CD14-positive monocyte (primary cell): ENCODE data around the gene ZRSR2. TPM values are rescaled to one million over a fixed set of nuclear protein-coding genes. Genes with fewer than 3 reads are reported as not detected.

Source experiments
- DNase-seq, 3 donors: peaks; one replicate each; pipeline ENCODE4 v3.0.0-alpha.2; 2011 to 2022
- H2AFZ ChIP-seq: 2 replicates; pipeline ENCODE4 v1.6.0; 2012; ENCODE audit warnings: mild to moderate bottlenecking, low read depth, low read length, inconsistent platforms; ENCODE audit not compliant: insufficient read depth, poor library complexity, severe bottlenecking
- H3K27ac ChIP-seq, 2 donors: 1 replicate in 1 of 2; 2 replicates in 1 of 2; pipeline ENCODE4 v1.5.1; 2012 to 2013; ENCODE audit warnings: low read length in 2 of 2, control low read depth in 1 of 2, inconsistent platforms in 1 of 2, low read depth in 1 of 2, mild to moderate bottlenecking in 1 of 2
- H3K27me3 ChIP-seq, 2 donors: one replicate each; pipeline versions ENCODE4 v1.6.0 to v1.6.1; 2011 to 2013; ENCODE audit warnings: low read length in 2 of 2; ENCODE audit not compliant: control insufficient read depth in 2 of 2, insufficient read depth in 2 of 2
- H3K36me3 ChIP-seq, 2 donors: replicated peaks in 1 of 2; 1 replicate in 1 of 2; 2 replicates in 1 of 2; pipeline versions ENCODE4 v1.5.1 to v1.6.1; 2012 to 2013; ENCODE audit warnings: low read length in 2 of 2, control low read depth in 1 of 2, inconsistent platforms in 1 of 2, mild to moderate bottlenecking in 1 of 2; ENCODE audit not compliant: insufficient read depth in 2 of 2, control insufficient read depth in 1 of 2
- H3K4me1 ChIP-seq, 2 donors: 1 replicate in 1 of 2; 2 replicates in 1 of 2; pipeline versions ENCODE4 v1.5.1 to v1.6.1; 2012 to 2013; ENCODE audit warnings: low read length in 2 of 2, control low read depth in 1 of 2, inconsistent platforms in 1 of 2, mild to moderate bottlenecking in 1 of 2, moderate library complexity in 1 of 2; ENCODE audit not compliant: insufficient read depth in 2 of 2, control insufficient read depth in 1 of 2
- H3K4me2 ChIP-seq: replicated peaks from 2 replicates; pipeline ENCODE3; 2012; ENCODE audit warnings: low read length, moderate library complexity, mild to moderate bottlenecking; ENCODE audit not compliant: poor library complexity, severe bottlenecking; ENCODE audit errors: extremely low read depth
- H3K4me3 ChIP-seq, 3 experiments: fragments of 200-600 bp in 1 of 3; sonication (generic) in 1 of 3; replicated peaks in 1 of 3; 1 replicate in 2 of 3; 2 replicates in 1 of 3; pipeline ENCODE4 v1.5.1; 2011 to 2013; ENCODE audit warnings: low read length in 3 of 3, mild to moderate bottlenecking in 3 of 3, control low read depth in 2 of 3, low read depth in 2 of 3, inconsistent platforms in 1 of 3, moderate library complexity in 1 of 3
- H3K79me2 ChIP-seq: 2 replicates; pipeline ENCODE4 v1.6.0; 2012; ENCODE audit warnings: mild to moderate bottlenecking, control low read depth, inconsistent platforms, low read length, moderate library complexity; ENCODE audit not compliant: insufficient read depth
- H3K9ac ChIP-seq: 2 replicates; pipeline ENCODE4 v1.6.0; 2017; ENCODE audit warnings: low read length, mild to moderate bottlenecking; ENCODE audit not compliant: insufficient read depth, poor library complexity, severe bottlenecking
- H3K9me3 ChIP-seq, 2 donors: replicated peaks in 1 of 2; 1 replicate in 1 of 2; 2 replicates in 1 of 2; pipeline versions ENCODE4 v1.5.1 to v1.6.1; 2012 to 2013; ENCODE audit warnings: low read length in 2 of 2, control low read depth in 1 of 2; ENCODE audit not compliant: control insufficient read depth in 1 of 2, insufficient read depth in 1 of 2
- H4K20me1 ChIP-seq: 2 replicates; pipeline ENCODE4 v1.6.0; 2012; ENCODE audit warnings: mild to moderate bottlenecking, low read length, control low read depth, moderate library complexity; ENCODE audit not compliant: insufficient read depth
- H3K27ac Mint-ChIP-seq, 7 donors: one replicate each; pipeline ENCODE4 v1.8.0; 2020; ENCODE audit warnings: mild to moderate bottlenecking in 7 of 7, mixed read lengths in 7 of 7, moderate library complexity in 6 of 7, inconsistent platforms in 2 of 7
- H3K27me3 Mint-ChIP-seq, 3 donors: one replicate each; pipeline ENCODE4 v1.8.0; 2021 to 2022; ENCODE audit warnings: low read depth in 3 of 3, mild to moderate bottlenecking in 3 of 3, mixed read lengths in 3 of 3, moderate library complexity in 3 of 3, inconsistent platforms in 1 of 3
- H3K36me3 Mint-ChIP-seq, 2 donors: one replicate each; pipeline ENCODE4 v1.8.0; 2020; ENCODE audit warnings: mixed read lengths in 2 of 2, inconsistent platforms in 1 of 2, mild to moderate bottlenecking in 1 of 2
- H3K4me1 Mint-ChIP-seq: one replicate; pipeline ENCODE4 v1.8.0; 2020; ENCODE audit warnings: mild to moderate bottlenecking, mixed read lengths
- H3K4me3 Mint-ChIP-seq, 2 donors: one replicate each; pipeline ENCODE4 v1.8.0; 2020; ENCODE audit warnings: mild to moderate bottlenecking in 2 of 2, mixed read lengths in 2 of 2, moderate library complexity in 1 of 2
- H3K9me3 Mint-ChIP-seq, 7 donors: one replicate each; pipeline ENCODE4 v1.8.0; 2020 to 2022; ENCODE audit warnings: mixed read lengths in 7 of 7, mild to moderate bottlenecking in 6 of 7, moderate library complexity in 6 of 7, inconsistent platforms in 2 of 7
- WGBS: methylation state at CpG from one replicate; pipeline ENCODE4 v1.1.5; 2013; ENCODE audit warnings: missing lambda C conversion rate; ENCODE audit not compliant: insufficient coverage; 5-methylcytosine and 5-hydroxymethylcytosine counted together
- intact Hi-C, 2 donors: fragments of 100-400 bp; cut with micrococcal nuclease; formaldehyde crosslinking; loops; one replicate each; pipeline versions ENCODE4 v1.15.0 to v1.15.1; 2023
- polyA minus RNA-seq: library from RNA; depleted of rRNA, polyadenylated mRNA; stranded (reverse); fragments of >200 nt; gene quantifications from 2 replicates; pipeline ENCODE4 v1.2.3, GENCODE V29; 2012
- polyA plus RNA-seq, 3 donors: library from polyadenylated mRNA; depleted of rRNA in 1 of 3; unstranded in 2 of 3; stranded (reverse) in 1 of 3; fragments of 300-500 nt in 2 of 3; fragments of >200 nt in 1 of 3; fragmentation: Illumina TruSeq in 2 of 3; gene quantifications; 1 replicate in 2 of 3; 2 replicates in 1 of 3; pipeline ENCODE4 v1.2.3, GENCODE V29; 2012 to 2021
- total RNA-seq, 12 experiments: library from RNA in 1 of 12; stranded (reverse) in 1 of 12; fragments of 120-200 nt in 1 of 12; gene quantifications; one replicate each; pipeline ENCODE4 v1.2.4 and lab custom pipeline; 2013 to 2026; ENCODE audit warnings: mixed read lengths in 6 of 12, inconsistent platforms in 1 of 12
- TF ChIP-seq, protein P1 (sequence below): fragments of 200-600 bp; IDR thresholded peaks from one replicate; pipeline ENCODE4 v1.8.0; 2022; ENCODE audit warnings: antibody characterized with exemption, mild to moderate bottlenecking

The ZRSR2 gene
- total RNA-seq (2013): 20.0 TPM
- polyA plus RNA-seq: 10 to 100 TPM in 2 of 3 donors, 1 to 10 TPM in 1; 9.3 to 32.1 (median 11.2) TPM
- polyA minus RNA-seq: 3.9 and 6.2 TPM in 2 replicates
- 1.3 to 12.6 (median 8.6) reads per million in 11 experiments for total RNA-seq (lab: John Stamatoyannopoulos, UW)

DNA sequence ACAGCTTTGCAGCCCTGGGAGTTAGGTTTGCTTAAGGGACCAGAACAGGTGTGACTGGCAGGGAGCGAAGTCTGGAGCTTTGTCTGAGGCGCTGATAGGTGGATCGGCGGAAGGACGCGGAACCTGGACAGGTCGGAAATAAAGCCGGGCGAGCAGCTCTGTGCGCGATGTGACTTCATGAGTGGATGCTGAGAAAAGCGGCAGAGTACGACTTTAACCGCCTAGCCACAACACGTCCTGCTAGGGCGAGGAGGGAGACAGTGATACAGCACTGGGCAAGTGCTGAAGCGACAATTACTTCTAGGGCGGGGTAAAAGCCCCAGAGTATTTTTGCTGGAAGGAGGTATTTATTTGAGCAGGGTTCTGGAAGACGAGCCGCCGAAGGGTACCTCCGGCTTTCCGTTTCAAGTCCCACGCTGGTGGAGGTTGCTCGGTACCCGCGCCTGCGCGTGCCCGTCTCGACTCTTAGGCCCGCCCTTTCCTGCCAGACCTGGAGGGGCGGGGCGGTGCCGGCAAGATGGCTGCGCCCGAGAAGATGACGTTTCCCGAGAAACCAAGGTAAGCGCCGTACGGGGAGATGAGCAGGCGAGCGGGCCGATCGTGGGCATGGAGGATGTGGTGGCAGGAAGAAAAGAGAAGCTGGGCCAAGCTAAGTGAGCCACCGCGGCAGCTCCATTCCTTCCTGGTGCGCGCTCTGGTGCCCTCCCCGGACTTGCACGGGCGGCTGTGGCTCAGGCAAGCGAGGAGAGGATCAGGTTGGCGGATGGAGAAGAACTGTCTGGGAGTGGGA, at the start of gene ZRSR2:
Gene ZRSR2 (plus strand): TSS at position 506 of the 790 bp plus-strand sequence. CDS start 12 bp downstream, at position 518.
- Mint-ChIP-seq H3K9me3 (no peaks in the 10 kb centered on the region), H3K4me1 (peaks cover 26% of the 10 kb centered on the region)

More for the DNA sequence above, at the start of gene ZRSR2:
- WGBS: 0% methylated on average over 29 of the region's 55 CpGs
- TF ChIP-seq, protein P1, sequence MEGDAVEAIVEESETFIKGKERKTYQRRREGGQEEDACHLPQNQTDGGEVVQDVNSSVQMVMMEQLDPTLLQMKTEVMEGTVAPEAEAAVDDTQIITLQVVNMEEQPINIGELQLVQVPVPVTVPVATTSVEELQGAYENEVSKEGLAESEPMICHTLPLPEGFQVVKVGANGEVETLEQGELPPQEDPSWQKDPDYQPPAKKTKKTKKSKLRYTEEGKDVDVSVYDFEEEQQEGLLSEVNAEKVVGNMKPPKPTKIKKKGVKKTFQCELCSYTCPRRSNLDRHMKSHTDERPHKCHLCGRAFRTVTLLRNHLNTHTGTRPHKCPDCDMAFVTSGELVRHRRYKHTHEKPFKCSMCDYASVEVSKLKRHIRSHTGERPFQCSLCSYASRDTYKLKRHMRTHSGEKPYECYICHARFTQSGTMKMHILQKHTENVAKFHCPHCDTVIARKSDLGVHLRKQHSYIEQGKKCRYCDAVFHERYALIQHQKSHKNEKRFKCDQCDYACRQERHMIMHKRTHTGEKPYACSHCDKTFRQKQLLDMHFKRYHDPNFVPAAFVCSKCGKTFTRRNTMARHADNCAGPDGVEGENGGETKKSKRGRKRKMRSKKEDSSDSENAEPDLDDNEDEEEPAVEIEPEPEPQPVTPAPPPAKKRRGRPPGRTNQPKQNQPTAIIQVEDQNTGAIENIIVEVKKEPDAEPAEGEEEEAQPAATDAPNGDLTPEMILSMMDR: no peak
- Mint-ChIP-seq H3K36me3 (peaks cover 14 to 25% of the 10 kb centered on the region in 2 donors), H3K27ac (no peak within 1 kb of the TSS), H3K27me3 (peaks cover 0 to 2% (median 0%) of the 10 kb centered on the region in 3 donors), H3K4me3 (no peak within 1 kb of the TSS)
- Histone ChIP-seq H3K4me1 (peaks cover 36 to 51% of the 10 kb centered on the region in 2 donors), H3K4me2 (peak within 1 kb of the TSS; percentile 87), H3K79me2 (peaks cover 35% of the 10 kb centered on the region), H2AFZ (peak within 1 kb of the TSS; percentile 94), H3K9me3 (no peaks in the 10 kb centered on the region), H4K20me1 (peaks cover 22% of the 10 kb centered on the region), H3K9ac (peak within 1 kb of the TSS; percentile 75), H3K4me3 (peak within 1 kb of the TSS; percentile 83 to 96 (median 87)), H3K36me3 (peaks cover 10 to 28% of the 10 kb centered on the region in 2 donors), H3K27me3 (no peaks in the 10 kb centered on the region), H3K27ac (peak within 1 kb of the TSS; percentile 84 to 98)
- intact Hi-C loops: no loop called here
- peak; percentile 68 to 71 (median 69) for DNase-seq
